Measurements from ENCODE around the gene UCN2. TPM values are rescaled to one million over a fixed set of nuclear protein-coding genes. Genes with fewer than 3 reads are reported as not detected.
A peak's percentile ranks its signal among the peaks of the same experiment; 100 is the strongest.

Gene UCN2
- polyA plus RNA-seq, 3 donors = 0.61 TPM; not detected in 2

DNA sequence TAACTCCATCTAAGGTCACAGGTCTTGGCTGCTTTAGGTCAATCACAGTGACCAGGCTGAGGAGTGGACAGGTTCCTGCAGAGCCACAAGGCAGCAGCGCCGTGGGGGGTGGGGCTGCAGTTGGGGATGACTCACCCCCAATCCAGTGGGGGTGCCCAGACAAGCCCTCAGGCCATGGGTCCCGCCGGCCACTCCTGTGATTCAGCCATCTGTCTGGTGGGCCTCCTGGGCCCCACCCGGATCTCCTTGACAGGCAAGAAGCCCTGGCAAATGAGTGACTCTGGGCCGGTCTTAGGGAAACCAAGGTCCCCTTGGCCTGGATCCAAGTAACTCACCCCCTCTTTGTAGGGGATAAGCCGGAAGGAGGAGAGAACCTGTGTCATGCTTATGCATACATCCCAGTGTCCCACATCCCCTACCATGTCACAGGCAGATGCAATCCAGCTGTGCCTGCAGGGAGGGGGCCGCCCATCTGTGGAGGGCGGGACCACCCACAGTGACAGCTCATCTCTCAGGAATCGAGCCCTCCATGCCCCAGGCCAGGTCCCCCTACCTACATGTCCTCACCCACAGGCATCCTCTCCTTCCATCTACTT lies 32.0 kb upstream of the UCN2 start:
- peaks cover 39 to 41% of the 10 kb centered on the region in 2 donors for H3K36me3 Mint-ChIP-seq
- peak overlapping the region in 2 of 7 donors; percentile 51 to 57 for H3K27ac Mint-ChIP-seq
- no peak overlapping the region for H3K27ac ChIP-seq (ENCODE audit: low read depth in 1 of 2, low read length in 2 of 2)
- peaks cover 6 to 30% of the 10 kb centered on the region in 2 donors for H3K27me3 ChIP-seq (ENCODE audit: control insufficient read depth in 2 of 2, insufficient read depth in 2 of 2, low read length in 2 of 2)
- intact Hi-C loops (cut with micrococcal nuclease) = no loop called here
- H3K9me3 ChIP-seq (replicated peaks in 1 of 2; ENCODE audit: control insufficient read depth in 1 of 2, insufficient read depth in 1 of 2, low read length in 2 of 2) = no peaks in the 10 kb centered on the region
- TF ChIP-seq, protein P1, sequence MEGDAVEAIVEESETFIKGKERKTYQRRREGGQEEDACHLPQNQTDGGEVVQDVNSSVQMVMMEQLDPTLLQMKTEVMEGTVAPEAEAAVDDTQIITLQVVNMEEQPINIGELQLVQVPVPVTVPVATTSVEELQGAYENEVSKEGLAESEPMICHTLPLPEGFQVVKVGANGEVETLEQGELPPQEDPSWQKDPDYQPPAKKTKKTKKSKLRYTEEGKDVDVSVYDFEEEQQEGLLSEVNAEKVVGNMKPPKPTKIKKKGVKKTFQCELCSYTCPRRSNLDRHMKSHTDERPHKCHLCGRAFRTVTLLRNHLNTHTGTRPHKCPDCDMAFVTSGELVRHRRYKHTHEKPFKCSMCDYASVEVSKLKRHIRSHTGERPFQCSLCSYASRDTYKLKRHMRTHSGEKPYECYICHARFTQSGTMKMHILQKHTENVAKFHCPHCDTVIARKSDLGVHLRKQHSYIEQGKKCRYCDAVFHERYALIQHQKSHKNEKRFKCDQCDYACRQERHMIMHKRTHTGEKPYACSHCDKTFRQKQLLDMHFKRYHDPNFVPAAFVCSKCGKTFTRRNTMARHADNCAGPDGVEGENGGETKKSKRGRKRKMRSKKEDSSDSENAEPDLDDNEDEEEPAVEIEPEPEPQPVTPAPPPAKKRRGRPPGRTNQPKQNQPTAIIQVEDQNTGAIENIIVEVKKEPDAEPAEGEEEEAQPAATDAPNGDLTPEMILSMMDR (IDR thresholded peaks at IDR 0.05) = no peak
- peak; percentile 60 to 83 (median 73) for DNase-seq
- H3K4me3 ChIP-seq (replicated peaks in 1 of 3; ENCODE audit: low read depth in 2 of 3, low read length in 3 of 3) = no peak overlapping the region
- H3K4me1 Mint-ChIP-seq = peaks cover 12% of the 10 kb centered on the region
- H3K4me3 Mint-ChIP-seq = peak overlapping the region in 1 of 2 donors; percentile 83
- 66% methylated on average over 3 of the region's 10 CpGs for WGBS (ENCODE audit: insufficient coverage)
- H3K27me3 Mint-ChIP-seq (ENCODE audit: low read depth in 3 of 3) = peaks cover 38 to 47% (median 43%) of the 10 kb centered on the region in 3 donors
- peaks cover 0 to 6% (median 0%) of the 10 kb centered on the region in 7 donors for H3K9me3 Mint-ChIP-seq
- no peaks in the 10 kb centered on the region for H3K79me2 ChIP-seq (ENCODE audit: insufficient read depth, low read length)
- peaks cover 27% of the 10 kb centered on the region for H4K20me1 ChIP-seq (ENCODE audit: insufficient read depth, low read length)
- no peak overlapping the region for H3K9ac ChIP-seq (ENCODE audit: insufficient read depth, low read length, poor library complexity, severe bottlenecking)
- H3K4me2 ChIP-seq (replicated peaks; ENCODE audit: extremely low read depth, low read length, poor library complexity, severe bottlenecking) = no peak overlapping the region
- H2AFZ ChIP-seq (ENCODE audit: insufficient read depth, low read depth, low read length, poor library complexity, severe bottlenecking) = no peak overlapping the region
- H3K36me3 ChIP-seq (replicated peaks in 1 of 2; ENCODE audit: control insufficient read depth in 1 of 2, insufficient read depth in 2 of 2, low read length in 2 of 2) = peaks cover 31 to 35% of the 10 kb centered on the region in 2 donors
- peaks cover 6 to 14% of the 10 kb centered on the region in 2 donors for H3K4me1 ChIP-seq (ENCODE audit: control insufficient read depth in 1 of 2, insufficient read depth in 2 of 2, low read length in 2 of 2)

DNA sequence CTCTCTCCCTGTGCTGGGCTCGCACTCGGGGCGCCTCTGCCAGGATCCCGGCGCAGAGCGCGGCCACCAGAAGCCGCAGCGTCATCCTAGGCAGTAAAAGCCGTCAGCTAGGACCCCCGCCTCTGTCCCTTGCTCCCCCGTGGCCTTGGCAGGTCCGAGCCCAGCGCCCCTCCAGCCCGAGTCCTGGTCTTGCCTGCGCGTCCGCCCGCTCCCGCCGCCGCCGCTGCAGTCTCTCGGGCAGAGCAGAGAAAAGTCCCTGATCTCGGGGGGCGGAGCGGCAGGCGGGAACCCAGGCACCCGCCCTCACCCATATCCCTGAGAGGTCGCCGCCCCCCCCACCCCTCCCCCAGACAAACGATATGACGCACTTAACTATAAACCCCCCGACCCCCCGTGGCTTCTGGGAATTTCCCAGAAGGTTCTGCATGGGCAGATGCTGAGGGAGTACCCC lies 31.5 kb upstream of the UCN2 start, which contains the start of gene COL7A1:
Gene COL7A1, minus strand, starts transcription at position 255 of the 451 bp plus-strand sequence. Its CDS starts 170 bp downstream, at position 85.
- intact Hi-C loops (cut with micrococcal nuclease) = no loop called here
- Mint-ChIP-seq H3K27ac (peak within 1 kb of the TSS in 2 of 7 donors; percentile 51 to 57), H3K4me3 (peak within 1 kb of the TSS in 1 of 2 donors; percentile 83), H3K36me3 (peaks cover 33 to 36% of the 10 kb centered on the region in 2 donors), H3K9me3 (peaks cover 0 to 6% (median 0%) of the 10 kb centered on the region in 7 donors), H3K27me3 (ENCODE audit: low read depth in 3 of 3) (peaks cover 38 to 49% (median 46%) of the 10 kb centered on the region in 3 donors), H3K4me1 (peaks cover 12% of the 10 kb centered on the region)
- no peak for DNase-seq
- Histone ChIP-seq H3K36me3 (replicated peaks in 1 of 2; ENCODE audit: control insufficient read depth in 1 of 2, insufficient read depth in 2 of 2, low read length in 2 of 2) (peaks cover 26 to 30% of the 10 kb centered on the region in 2 donors), H2AFZ (ENCODE audit: insufficient read depth, low read depth, low read length, poor library complexity, severe bottlenecking) (peak within 1 kb of the TSS; percentile 46), H3K4me3 (replicated peaks in 1 of 3; ENCODE audit: low read depth in 2 of 3, low read length in 3 of 3) (peak within 1 kb of the TSS in 1 of 3 experiments; percentile 17), H3K4me2 (replicated peaks; ENCODE audit: extremely low read depth, low read length, poor library complexity, severe bottlenecking) (peak within 1 kb of the TSS; percentile 36), H3K9ac (ENCODE audit: insufficient read depth, low read length, poor library complexity, severe bottlenecking) (no peak within 1 kb of the TSS), H3K27ac (ENCODE audit: low read depth in 1 of 2, low read length in 2 of 2) (no peak within 1 kb of the TSS), H3K4me1 (ENCODE audit: control insufficient read depth in 1 of 2, insufficient read depth in 2 of 2, low read length in 2 of 2) (peaks cover 6 to 14% of the 10 kb centered on the region in 2 donors), H4K20me1 (ENCODE audit: insufficient read depth, low read length) (peaks cover 22% of the 10 kb centered on the region), H3K9me3 (replicated peaks in 1 of 2; ENCODE audit: control insufficient read depth in 1 of 2, insufficient read depth in 1 of 2, low read length in 2 of 2) (no peaks in the 10 kb centered on the region), H3K27me3 (ENCODE audit: control insufficient read depth in 2 of 2, insufficient read depth in 2 of 2, low read length in 2 of 2) (peaks cover 6 to 32% of the 10 kb centered on the region in 2 donors), H3K79me2 (ENCODE audit: insufficient read depth, low read length) (no peaks in the 10 kb centered on the region)
- TF ChIP-seq, protein P1 (IDR thresholded peaks at IDR 0.05) = no peak
- WGBS (ENCODE audit: insufficient coverage) = 1% methylated on average over 28 of the region's 35 CpGs

All from CD14-positive monocyte (primary cell).